Globus pallidus (tissue), 1 donor: Measurements from ENCODE around the gene RBM18.

Source experiments
- DNase-seq: peaks from one replicate; pipeline ENCODE4 v3.0.0-alpha.2; 2015; ENCODE audit warnings: low spot score

RBM18 gene

GRCh38 chr9:122221183-122221811, 43.3 kb downstream of the RBM18 start:
- DNase-seq = no peak

GRCh38 chr9:122220673-122221182, 43.9 kb downstream of the RBM18 start:
- DNase-seq = no peak

- DNase-seq = no peak
Observed at GRCh38 chr9:122219856-122220672, 44.6 kb downstream of the RBM18 start.

GRCh38 chr9:122218935-122219855, 45.4 kb downstream of the RBM18 start:
- DNase-seq = no peak

- no peak for DNase-seq
Observed at GRCh38 chr9:122218071-122218934, 46.3 kb downstream of the RBM18 start.

- no peak for DNase-seq
Observed at GRCh38 chr9:122217640-122218039, 47.0 kb downstream of the RBM18 start.

- DNase-seq = no peak
Observed at GRCh38 chr9:122216798-122217418, 47.7 kb downstream of the RBM18 start.

- DNase-seq = no peak
Observed at GRCh38 chr9:122216138-122216797, 48.4 kb downstream of the RBM18 start.

GRCh38 chr9:122215663-122216062, 49.0 kb downstream of the RBM18 start:
- DNase-seq = no peak

GRCh38 chr9:122214507-122214906, 50.1 kb downstream of the RBM18 start:
- DNase-seq = no peak

GRCh38 chr9:122213589-122214413, 50.8 kb downstream of the RBM18 start:
- no peak for DNase-seq

- DNase-seq = no peak
Observed at GRCh38 chr9:122213102-122213588, 51.5 kb downstream of the RBM18 start.

GRCh38 chr9:122212473-122213004, 52.1 kb downstream of the RBM18 start:
- no peak for DNase-seq

GRCh38 chr9:122209451-122209850, 55.2 kb downstream of the RBM18 start:
- DNase-seq = no peak

- DNase-seq = no peak
Observed at GRCh38 chr9:122207096-122207495, 57.5 kb downstream of the RBM18 start.

GRCh38 chr9:122206118-122207046, 58.3 kb downstream of the RBM18 start:
- no peak for DNase-seq

- DNase-seq = no peak
Observed at GRCh38 chr9:122205176-122205575, 59.5 kb downstream of the RBM18 start.

GRCh38 chr9:122204491-122204890, 60.1 kb downstream of the RBM18 start:
- DNase-seq = no peak
